HS-27A (cell line): ENCODE data around the gene PRSS27.
A peak's percentile ranks its signal among the peaks of the same experiment; 100 is the strongest.

Experiments used
- DNase-seq: peaks from one replicate; pipeline ENCODE4 v3.0.0-alpha.2; 2012; ENCODE audit warnings: low read depth, missing footprints

PRSS27 gene

DNA sequence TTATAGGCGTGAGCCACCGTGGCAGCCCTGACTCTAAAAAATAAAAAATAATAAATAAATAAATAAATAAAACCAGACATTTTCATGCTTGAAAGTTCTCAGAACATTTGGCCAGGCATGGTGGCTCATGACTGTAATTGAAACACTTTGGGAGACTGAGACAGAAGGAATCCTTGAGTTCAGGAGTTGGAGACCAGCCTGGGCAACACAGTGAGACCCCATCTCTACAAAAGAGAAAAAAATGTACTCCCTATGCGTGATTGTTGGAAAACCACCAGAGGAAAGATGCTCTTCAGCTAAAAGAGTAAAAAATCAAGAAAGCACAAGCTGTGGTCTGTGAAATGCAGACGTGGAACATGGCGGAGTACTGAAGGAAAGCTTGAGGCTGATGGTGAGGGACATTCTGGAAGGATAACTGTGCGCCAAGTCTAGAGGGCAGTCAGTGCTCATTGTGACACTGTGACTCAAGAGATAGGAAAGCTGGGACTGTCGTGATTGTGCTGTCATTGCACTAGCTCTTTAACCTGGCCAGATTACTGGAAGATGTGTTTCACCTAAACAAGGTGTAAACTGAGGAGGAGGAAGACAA, 4.2 kb upstream of the PRSS27 start:
- no peak for DNase-seq

DNA sequence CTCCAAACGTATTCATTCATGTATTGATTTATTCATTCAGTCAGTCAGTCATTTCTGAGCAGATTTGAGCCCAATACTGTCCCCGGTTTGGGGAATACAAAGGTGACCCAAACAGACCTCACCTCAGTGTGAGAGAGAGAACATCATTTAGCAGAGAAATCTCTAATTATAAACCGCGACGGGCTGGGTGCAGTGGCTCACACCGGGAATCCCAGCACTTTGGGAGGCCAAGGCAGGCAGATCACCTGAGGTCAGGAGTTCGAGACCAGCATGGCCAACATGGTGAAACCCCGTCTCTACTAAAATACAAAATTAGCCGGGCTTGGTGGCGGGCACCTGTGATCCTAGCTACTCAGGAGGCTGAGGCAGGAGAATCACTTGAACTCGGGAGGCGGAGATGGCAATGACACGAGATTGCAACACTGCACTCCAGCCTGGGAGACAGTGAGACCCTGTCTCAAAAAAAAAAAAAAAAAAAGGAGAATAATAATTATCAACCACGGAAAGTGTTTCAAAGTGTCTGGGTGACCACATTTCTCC, 1.7 kb upstream of the PRSS27 start:
- DNase-seq: peak; percentile 7

DNA sequence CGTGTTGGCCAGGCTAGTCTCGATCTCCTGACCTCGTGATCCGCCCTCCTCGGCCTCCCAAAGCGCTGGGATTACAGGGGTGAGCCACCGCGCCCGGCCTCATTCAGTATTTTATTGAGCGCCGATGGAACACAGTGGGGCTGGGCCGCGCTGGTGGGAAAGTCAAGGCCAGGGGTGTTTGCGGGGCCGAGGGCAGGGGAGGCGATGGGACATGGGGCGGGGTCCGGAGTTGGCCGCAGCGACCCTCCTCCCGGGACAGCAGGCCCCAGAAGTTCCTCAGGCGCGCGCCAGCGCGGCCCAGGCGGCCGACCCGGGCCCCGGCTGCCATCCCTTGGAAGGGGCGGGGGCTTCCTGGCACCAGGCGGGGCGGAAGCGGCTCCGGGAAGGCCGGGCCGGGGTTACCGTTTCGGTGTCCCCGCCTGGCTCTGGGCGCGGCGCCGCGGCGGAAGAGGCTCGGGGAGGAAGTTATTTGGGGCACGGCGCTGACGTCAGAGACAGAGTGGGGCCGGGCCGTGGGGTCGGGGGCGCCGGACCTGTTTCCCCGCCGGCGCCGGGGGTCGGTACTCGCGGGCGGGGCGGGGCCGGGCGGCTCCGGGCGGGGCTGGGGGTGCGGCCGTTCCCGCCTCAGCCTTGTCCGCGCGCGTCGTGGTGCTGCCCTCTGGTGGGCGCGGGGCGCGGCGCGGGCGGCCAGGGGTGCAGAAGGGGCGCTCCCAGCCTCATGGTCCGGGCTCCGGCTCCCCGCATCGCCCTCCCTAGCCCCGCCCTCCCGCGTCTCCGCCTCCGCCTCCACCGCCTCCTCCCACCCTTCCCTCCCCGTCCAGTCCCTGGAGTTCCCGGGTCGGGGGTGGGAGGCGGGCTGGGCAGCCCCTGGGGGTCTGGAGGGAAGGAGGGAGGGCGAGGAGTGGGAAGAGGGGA, 952 bp upstream of the PRSS27 start:
- peak; percentile 48 for DNase-seq

DNA sequence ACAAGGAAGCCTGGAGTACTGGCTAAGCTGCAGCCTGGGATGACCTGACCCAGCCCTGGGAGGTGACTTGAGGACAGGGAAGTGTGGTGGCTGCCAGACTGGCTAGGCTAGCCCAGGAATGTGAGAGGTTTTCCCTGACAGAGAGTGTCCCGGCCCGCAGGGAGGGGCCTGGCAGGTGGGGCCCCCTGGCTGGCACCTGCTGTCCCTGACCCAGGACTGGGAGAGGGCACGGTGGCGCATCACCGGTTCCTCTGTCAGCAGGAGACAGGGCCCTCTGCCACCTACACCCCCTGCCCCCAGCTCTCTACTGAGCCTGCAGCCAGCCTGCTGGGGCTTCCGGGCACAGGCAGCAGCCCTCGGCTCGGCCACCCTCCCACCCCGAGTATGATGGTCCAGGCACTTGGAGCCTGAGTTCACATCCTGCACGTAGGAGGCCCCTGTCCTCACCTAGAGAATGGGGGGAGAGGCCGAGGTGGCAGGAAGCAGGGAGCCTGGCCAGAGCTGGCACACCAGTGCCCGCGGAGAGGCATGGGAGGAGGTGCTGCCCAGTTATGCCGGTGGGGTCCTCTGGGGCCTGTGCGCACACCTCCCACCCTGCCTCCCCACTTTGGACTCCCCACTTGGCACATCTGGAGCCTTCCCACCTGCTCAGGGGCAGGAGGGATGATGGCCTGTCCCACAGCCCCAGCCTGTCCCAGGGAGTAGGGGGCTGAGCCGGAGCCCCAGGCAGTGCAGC, 528 bp downstream of the PRSS27 start:
- no peak for DNase-seq

DNA sequence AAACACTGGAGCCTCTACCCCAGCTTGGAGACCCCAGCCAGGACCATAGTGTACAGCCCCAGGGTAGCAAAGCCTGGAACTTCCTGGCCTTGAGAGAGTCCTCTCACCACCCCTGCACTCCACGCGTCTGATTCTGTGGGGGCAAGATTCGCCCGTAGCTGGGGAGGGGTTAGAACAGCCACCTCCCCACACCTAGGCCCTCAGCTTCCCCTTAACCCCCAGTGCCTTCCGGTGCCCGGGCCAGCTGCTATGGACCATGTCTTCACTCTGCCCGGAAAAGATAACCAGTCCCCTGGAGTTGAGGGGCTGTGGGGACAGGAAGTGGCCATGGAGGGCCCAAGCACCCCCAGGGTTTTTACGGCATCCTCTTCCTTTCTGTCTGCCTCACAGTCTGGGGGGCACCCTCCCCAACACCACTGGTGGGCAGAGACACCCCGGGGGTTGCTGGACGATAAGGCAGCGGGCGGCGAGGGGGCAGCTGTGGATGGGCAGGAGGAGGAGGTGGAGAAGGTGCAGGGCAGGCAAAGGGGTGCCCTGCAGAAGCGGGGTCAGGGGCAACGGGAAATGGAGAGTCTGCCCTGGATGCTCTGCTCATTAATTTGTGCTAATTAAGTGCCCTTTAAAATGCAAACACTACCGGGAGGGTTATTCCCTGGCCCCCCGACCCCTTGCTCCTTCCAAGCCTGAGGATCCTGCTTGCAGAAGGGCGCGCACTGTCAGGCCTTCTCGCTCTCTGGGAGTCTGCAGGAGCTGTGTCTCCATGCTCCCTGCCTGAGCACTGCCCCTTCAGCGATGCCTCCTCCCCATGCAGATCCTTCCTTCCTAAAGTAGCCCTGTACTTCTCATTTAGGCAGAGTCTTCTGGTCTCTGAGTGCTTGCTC, 2.4 kb downstream of the PRSS27 start:
- DNase-seq: no peak

DNA sequence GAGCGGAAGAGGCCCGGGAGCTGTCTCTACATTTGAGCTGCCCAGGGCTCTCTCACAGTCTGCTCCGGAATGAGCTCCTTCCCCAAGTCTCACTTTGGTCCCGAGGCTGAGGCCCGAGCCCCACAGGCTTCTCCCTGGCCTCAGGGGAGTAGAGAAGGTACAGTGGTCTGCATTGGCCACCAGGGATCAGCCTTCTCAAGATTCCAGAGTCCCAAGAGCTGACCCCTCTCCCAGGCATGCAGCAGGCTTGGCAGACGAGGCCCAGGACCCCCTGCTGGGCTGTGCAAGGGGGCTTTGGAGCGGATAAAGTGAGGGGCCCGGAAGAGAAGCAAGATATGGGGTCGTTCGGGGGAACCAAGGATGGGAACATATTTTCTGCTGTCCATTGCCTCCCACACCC, 3.1 kb downstream of the PRSS27 start:
- DNase-seq: no peak

DNA sequence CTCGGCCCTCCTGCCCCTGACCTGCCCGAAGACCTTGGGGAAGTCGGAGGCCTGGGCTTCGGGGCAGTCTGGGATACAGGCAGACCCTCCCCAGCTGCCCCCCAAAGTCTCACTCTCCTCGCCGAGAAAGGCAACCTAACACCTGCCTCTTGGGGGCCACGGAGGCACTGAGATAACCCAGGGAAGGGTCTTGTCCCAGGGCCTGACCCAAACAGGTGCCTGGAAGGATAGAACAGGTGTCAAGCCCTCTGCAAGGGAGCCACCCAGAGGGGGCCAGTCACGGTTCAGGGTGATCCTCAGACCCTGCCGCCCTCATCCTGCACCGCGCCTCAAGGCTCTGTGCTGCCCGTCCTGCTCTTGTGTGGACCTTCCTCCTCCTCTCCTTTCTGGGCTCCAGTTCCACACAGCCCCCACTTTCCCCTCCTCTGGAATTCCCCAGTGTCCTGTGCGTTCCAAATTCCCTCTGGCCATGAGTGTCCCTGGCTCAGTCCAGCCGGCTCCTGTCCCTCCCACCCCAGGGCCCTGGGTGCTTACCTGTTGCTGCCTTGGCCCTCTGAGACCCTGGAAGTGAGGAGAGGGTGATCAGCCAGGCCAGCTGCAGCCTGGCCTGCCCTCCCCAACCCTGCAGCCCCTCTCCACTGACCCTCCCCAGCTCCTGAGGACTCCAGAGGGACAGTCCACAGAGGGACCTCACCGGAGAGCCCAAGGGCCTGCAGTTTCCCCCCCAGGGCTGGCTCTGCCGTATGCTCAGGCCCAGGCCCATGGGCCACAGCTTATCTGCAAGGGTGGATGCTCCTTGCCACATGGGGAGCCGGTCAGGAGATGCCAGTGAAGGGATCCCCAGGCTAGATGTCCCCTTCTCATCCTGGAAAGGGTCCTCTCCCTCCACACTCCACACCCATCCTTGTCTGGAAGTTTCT, 3.8 kb downstream of the PRSS27 start:
- DNase-seq: no peak

DNA sequence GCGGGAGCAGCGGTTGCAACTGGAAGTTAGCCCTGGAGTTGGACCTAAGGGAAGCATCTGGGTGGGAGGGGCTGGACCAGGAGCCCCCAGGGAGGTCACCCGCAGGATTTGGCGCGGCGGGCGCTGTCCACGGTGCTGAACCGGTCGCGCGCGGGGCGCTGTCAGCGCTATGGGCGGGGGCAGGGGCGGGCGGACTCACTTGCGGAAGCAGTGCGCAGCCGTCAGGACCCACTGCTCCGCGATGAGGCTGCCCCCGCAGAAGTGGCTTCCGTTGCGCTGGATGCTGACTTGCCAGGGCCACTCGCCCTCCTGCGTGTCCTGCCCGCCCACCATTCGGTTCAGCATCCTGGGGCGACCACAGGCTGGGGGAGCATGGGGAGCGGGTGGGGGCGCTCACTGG, 4.5 kb downstream of the PRSS27 start:
- no peak for DNase-seq

DNA sequence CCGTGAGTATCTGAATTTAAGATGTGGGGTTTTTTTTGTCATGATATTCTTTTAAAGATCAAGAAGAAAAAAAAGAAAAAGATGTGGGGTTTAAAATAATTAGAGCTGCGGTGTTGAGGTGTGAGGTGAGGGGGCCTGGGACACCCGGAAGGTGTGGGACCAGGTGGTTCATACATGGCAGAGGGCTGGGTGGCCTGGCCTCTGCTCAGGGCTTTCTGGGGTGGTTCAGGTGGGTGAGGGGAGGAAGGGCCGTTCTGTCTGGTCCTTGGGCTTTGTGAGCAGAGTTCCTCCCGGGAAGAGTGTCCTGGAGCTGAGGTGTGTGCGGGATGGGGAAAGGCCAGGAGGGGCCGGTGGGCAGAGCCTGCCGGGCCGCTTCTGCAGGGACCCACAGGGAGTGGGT, 5.0 kb downstream of the PRSS27 start:
- DNase-seq: no peak

DNA sequence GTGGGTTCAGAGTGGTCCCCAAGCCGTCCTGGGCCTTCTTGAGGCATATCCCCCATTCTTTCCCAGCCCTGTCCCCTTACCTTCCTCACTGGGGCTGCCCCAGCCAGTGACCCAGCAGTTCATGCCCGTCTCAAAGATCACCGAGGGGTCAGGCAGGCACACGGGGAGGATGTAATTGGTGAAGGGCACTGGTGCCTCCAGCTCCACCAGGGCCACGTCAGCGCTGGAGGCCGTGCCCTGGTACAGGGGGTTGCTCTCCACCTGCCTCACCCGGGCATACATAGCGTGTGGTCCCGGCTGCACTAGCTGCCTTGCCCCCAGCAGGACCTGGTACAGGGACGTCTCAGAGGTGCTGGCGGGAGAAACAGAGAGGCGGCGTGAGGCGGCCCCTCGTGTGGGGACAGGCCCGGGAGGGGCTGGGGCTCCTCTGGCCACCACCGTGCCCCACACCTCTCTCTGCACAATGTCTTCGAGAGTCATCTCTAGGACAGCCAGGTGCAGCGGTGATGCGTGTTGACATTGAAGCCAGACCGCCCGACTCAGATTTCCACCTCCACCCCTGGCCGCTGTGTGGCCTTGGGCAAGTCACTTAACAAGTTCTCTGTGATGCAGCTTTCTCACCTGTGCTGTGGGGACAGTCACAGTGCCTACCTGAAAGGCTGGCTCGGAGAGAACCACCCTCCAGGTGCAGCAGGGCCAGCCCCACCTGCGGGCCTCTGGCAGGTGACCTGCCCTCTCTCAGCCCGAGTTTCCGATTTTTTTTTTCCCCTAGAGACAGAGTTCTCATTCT, 5.8 kb downstream of the PRSS27 start:
- DNase-seq: no peak

DNA sequence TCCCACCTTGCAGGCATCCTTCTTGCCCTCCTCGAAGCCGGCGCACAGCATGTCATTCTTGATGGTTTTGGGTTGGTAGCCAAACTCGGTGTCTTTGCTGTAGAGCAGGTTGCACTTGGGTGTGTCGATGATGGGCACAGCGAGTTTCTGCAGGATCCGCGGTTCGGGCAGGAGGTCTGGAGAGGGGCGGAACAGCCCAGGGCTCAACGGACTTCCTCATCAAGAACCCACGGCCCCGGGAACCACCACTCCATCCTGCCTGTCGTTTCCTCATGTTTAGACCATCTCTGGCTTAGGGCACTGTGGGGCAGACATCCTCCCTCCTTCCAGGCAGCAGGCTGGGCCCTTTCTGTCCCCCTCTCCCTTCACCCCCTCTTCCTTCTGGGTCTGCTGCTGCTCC, 6.5 kb downstream of the PRSS27 start:
- no peak for DNase-seq

DNA sequence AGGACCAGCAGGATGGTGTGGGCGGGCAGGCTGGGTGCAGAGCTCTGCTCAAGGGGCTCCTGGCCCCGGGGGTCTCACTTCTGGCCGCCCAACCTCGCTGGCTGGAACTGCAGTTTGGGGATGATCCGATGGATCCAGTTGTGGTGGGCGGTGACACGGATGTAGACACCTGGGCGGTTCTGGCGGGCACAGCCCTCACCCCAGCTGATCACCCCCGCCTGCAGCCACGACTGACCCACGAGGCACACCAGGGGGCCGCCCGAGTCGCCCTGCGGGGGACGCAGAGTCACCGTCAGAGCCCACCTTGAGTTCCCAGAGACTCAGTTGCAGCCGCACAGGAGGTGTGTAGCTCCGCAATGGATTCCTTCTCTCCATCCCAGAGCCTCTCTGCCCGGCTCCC, 7.5 kb downstream of the PRSS27 start:
- no peak for DNase-seq

DNA sequence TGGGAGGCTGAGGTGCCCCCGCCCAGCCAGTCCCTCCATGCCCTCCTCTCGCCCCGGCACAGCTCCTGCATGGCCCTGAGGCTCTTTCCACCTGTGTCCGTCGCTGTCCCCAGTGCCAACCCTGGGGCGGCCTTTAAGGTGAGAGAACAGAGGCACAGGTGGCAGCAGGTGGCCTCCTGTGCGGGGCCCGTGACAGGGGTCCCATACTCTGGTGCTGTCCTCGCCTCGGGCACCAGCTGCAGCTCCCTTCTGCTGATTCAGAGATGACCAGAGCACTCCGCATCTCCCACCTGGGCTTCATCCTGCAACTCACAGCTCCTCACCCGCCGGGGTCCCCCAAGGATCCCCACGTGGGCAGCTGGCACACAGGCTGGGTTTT, 8.0 kb downstream of the PRSS27 start:
- no peak for DNase-seq

DNA sequence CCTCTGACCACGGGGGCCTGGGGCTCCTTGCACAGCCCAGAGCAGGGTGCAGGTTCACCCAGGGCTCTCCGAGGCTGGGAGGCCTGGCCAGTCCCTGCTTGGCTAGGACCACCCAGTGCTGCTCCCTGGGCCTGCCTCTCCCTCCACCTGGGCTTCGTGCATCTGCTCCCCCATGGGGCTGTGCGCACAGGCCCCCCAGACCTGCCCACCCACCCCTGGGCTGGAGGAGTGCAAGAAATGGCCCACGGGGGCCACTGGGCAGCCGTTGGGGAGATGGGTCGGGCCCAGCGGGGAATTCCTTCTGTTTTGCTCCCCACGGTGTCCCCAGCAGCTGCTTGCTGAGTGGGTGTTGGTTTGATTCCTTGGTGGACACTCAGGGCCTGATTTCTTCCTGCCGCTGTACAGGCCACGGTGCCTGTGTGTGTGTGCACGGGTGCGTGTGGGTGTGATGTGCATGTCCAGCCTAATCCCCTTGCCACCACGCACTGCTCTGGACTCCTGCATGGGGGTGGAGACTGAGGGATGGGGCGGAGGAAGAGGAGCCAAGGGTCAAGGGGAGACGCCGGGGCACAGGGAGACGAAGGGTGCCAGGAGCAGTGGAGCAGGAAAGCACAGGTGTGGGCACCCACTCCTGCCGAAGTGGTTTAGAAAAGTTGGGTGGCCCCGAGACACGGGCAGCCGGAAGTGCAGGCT, 8.5 kb downstream of the PRSS27 start:
- DNase-seq: no peak

DNA sequence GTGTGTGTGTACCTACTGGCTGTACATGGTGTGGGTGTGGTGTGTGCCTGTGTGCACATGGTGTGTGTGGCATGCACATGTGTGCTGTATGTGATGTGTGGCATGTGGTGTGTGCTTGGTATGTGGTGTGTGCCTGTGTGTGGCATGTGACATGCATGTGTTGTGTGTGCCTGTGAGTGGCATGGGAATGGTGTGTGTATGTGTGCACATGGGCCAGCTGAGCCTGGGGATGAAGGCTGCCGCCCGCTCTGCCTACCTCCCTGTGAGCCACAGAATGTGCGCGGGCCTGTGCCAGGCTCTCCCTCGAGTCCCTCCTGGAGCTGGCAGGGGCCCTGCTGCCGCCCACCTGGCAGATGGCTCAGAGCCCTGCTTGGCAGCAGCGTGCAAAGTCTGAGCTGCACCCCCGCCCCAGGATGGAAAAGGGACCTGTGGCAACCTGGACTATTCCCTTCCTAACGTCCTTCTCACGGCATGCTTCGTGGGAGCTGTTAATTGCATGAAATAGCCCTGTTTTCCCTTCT, 9.3 kb downstream of the PRSS27 start:
- no peak for DNase-seq

DNA sequence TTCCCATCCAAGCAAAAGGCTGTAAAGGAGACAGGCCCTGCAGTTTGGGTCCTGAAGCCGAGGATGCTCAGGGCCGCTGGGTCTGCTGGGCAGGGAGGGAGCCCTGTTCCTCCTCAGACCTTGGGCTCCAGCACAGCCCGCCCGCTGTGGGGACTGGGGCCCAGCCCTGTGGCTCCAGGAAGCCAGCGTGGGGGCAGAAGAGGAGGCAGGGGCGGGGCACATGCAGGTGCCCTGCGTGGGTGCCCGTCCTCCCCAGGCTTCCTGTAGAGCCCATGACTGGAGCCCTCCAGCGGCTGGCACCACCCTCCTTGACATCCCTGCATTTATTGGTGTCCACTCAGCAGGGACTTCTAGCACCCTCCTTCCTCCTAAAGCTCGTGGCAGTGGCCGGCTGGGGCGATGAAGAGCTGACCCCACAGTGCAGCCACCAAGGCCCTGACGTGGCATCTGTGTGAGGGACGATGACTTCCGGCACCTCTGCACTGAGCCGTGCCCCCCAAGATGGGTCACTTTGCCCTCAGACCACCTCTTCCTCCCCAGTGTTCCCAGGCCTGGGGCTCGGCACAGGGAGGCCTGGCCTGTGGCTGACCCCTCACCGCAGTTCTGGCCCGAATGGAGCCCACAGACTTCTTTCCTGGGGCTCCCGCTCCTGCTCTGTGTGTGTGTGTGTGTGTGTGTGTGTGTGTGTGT, 9.9 kb downstream of the PRSS27 start:
- no peak for DNase-seq

DNA sequence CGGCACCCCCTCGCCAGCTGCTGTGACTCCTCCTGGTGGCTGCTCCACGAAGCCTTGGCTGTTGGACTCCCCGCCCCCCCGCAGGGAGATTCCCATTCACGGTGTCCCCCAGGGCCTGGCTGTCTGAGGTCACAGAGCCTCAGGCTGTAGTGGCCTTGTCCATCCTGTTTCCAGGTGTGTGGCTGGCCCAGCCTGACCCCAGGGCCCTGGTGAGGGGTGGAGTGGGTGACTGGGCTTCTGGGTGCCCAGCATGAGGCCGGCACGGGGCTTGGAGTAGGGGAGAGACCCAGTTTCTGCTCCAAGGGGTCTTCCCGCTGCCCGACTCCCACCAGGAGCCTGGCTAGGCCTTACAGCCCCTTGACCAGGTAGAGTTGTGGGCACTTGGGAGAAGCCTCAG, 10.4 kb downstream of the PRSS27 start:
- DNase-seq: no peak

DNA sequence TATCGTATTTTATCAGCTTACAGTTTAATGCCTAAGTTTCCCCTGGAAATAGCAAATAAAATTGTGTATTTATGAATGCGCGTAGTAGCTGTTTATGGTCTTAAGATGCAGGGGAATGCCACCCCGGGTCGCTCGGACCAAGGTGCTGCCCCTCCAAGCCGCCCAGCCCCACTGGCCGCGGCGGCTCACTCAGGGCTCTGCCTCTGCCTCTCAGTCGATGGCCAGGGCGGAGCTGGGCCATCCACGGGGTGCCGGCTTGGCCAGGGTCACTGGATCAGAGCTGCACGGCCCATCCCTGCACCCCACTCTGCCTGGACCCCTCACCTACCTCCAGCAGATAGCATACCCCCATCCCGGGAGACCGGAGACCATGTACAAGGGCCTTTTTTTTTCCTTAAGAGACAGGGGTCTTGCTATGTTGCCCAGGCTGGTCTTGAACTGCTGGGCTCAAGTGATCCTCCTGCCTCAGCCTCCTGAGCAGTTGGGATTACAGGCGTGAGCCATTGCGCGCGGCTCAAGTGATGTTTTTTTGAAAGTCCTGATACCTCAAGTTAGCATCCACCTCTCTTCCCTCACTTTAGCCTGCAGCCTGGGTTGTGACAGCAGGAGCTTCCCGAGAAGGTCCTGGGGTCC, 11.0 kb downstream of the PRSS27 start:
- no peak for DNase-seq
